Measurements from ENCODE around the gene KCNN2. TPM values are rescaled to one million over a fixed set of nuclear protein-coding genes. Genes with fewer than 3 reads are reported as not detected.
"Not testable (repeated sequence)": the region's sequence is repeated elsewhere in the genome, so short reads cannot be mapped to it uniquely, and the experiment has no call there.

Gene KCNN2
- total RNA-seq, 1 donor = not detected

DNA sequence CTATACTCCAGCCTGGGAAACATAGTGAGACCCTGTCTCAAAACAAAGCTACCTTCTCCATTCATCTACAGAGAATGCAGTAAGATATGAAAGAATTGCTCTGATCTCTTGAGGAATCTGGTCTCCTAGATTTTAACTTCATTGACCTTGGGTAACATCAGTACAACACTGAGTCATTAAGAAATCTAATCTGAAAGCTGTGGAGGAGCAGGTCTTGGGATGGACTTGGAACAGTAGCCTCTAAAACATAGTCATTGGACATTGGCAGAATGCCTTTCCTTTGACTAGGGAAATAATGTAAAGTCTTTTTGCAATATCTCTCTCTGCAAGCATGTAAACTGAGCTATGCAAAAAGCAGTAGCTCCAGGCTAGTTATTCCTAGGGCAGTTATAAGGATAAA lies 58.1 kb downstream of the KCNN2 start:
- Histone ChIP-seq H3K9me3 (ENCODE audit: low read depth, low read length) (no peaks in the 10 kb centered on the region), H3K27ac (ENCODE audit: low read depth, low read length) (no peak overlapping the region), H3K27me3 (ENCODE audit: insufficient read depth, low read length) (no peaks in the 10 kb centered on the region), H3K4me3 (ENCODE audit: insufficient read depth, low read length) (no peak overlapping the region), H3K4me2 (ENCODE audit: insufficient read depth, low read length) (no peak overlapping the region), H3K36me3 (ENCODE audit: insufficient read depth, low read length) (no peaks in the 10 kb centered on the region), H4K20me1 (ENCODE audit: insufficient read depth, low read length) (no peaks in the 10 kb centered on the region), H2AFZ (ENCODE audit: low read length) (no peak overlapping the region), H3K79me2 (ENCODE audit: insufficient read depth, low read length) (no peaks in the 10 kb centered on the region), H3K4me1 (ENCODE audit: insufficient read depth, low read length) (no peaks in the 10 kb centered on the region)
- DNase-seq (ENCODE audit: insufficient read length, low spot score, missing footprints) = no peak
- TF ChIP-seq, protein P1, sequence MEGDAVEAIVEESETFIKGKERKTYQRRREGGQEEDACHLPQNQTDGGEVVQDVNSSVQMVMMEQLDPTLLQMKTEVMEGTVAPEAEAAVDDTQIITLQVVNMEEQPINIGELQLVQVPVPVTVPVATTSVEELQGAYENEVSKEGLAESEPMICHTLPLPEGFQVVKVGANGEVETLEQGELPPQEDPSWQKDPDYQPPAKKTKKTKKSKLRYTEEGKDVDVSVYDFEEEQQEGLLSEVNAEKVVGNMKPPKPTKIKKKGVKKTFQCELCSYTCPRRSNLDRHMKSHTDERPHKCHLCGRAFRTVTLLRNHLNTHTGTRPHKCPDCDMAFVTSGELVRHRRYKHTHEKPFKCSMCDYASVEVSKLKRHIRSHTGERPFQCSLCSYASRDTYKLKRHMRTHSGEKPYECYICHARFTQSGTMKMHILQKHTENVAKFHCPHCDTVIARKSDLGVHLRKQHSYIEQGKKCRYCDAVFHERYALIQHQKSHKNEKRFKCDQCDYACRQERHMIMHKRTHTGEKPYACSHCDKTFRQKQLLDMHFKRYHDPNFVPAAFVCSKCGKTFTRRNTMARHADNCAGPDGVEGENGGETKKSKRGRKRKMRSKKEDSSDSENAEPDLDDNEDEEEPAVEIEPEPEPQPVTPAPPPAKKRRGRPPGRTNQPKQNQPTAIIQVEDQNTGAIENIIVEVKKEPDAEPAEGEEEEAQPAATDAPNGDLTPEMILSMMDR (IDR thresholded peaks at IDR 0.05; ENCODE audit: extremely low read depth, low read depth, low read length) = no peak

GRCh38 chr5:114427204-114427603 lies 65.3 kb downstream of the KCNN2 start:
- H2AFZ ChIP-seq (ENCODE audit: low read length) = no peak overlapping the region
- no peak overlapping the region for H3K27ac ChIP-seq (ENCODE audit: low read depth, low read length)
- no peak overlapping the region for H3K4me3 ChIP-seq (ENCODE audit: insufficient read depth, low read length)
- H3K4me1 ChIP-seq (ENCODE audit: insufficient read depth, low read length) = no peaks in the 10 kb centered on the region
- no peaks in the 10 kb centered on the region for H3K79me2 ChIP-seq (ENCODE audit: insufficient read depth, low read length)
- no peaks in the 10 kb centered on the region for H3K27me3 ChIP-seq (ENCODE audit: insufficient read depth, low read length)
- no peaks in the 10 kb centered on the region for H3K36me3 ChIP-seq (ENCODE audit: insufficient read depth, low read length)
- H3K9me3 ChIP-seq (ENCODE audit: low read depth, low read length) = no peaks in the 10 kb centered on the region
- TF ChIP-seq, protein P1 (IDR thresholded peaks at IDR 0.05; ENCODE audit: extremely low read depth, low read depth, low read length) = no peak
- peak; percentile 11 for DNase-seq (ENCODE audit: insufficient read length, low spot score, missing footprints)
- H3K4me2 ChIP-seq (ENCODE audit: insufficient read depth, low read length) = no peak overlapping the region
- H4K20me1 ChIP-seq (ENCODE audit: insufficient read depth, low read length) = no peaks in the 10 kb centered on the region

DNA sequence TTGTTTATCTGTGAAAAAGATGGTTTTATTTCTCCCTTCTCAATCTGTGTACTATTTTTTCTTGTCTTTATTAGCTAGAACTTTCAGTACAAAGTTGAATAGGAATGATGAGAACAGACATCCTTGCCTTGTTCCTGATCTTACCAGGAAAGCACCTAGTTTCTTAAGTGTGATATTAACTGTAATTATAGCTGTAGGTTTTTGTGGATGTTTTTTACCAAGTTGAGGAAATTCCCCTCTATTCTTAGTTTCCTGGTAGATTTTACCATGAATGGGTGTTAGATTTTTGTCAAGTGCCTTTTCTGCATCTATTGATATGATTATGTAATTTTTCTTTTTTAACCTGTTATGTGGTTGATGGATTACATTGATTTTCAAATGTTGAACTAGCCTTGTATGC lies 68.7 kb downstream of the KCNN2 start:
- Histone ChIP-seq H3K9me3 (ENCODE audit: low read depth, low read length) (no peaks in the 10 kb centered on the region), H3K4me3 (ENCODE audit: insufficient read depth, low read length) (no peak overlapping the region), H3K4me1 (ENCODE audit: insufficient read depth, low read length) (no peaks in the 10 kb centered on the region), H3K27ac (ENCODE audit: low read depth, low read length) (no peak overlapping the region), H2AFZ (ENCODE audit: low read length) (no peak overlapping the region), H3K4me2 (ENCODE audit: insufficient read depth, low read length) (no peak overlapping the region), H3K27me3 (ENCODE audit: insufficient read depth, low read length) (no peaks in the 10 kb centered on the region), H4K20me1 (ENCODE audit: insufficient read depth, low read length) (no peaks in the 10 kb centered on the region), H3K79me2 (ENCODE audit: insufficient read depth, low read length) (no peaks in the 10 kb centered on the region), H3K36me3 (ENCODE audit: insufficient read depth, low read length) (no peaks in the 10 kb centered on the region)
- TF ChIP-seq, protein P1 (IDR thresholded peaks at IDR 0.05; ENCODE audit: extremely low read depth, low read depth, low read length) = no peak
- DNase-seq (ENCODE audit: insufficient read length, low spot score, missing footprints) = no peak

- DNase-seq (ENCODE audit: insufficient read length, low spot score, missing footprints); H3K9me3 ChIP-seq (ENCODE audit: low read depth, low read length): not testable (repeated sequence)
These were observed 70.8 kb downstream of the KCNN2 start for GRCh38 chr5:114432684-114433083.

More at GRCh38 chr5:114432684-114433083, 70.8 kb downstream of the KCNN2 start:
- H3K79me2 ChIP-seq (ENCODE audit: insufficient read depth, low read length); H3K36me3 ChIP-seq (ENCODE audit: insufficient read depth, low read length); H4K20me1 ChIP-seq (ENCODE audit: insufficient read depth, low read length); H3K4me3 ChIP-seq (ENCODE audit: insufficient read depth, low read length); H2AFZ ChIP-seq (ENCODE audit: low read length); H3K4me1 ChIP-seq (ENCODE audit: insufficient read depth, low read length); H3K27me3 ChIP-seq (ENCODE audit: insufficient read depth, low read length); H3K4me2 ChIP-seq (ENCODE audit: insufficient read depth, low read length); H3K27ac ChIP-seq (ENCODE audit: low read depth, low read length): not testable (repeated sequence)
